Transverse colon (tissue), 4 donors: ENCODE results near the gene DLG2. TPM values are rescaled to one million over a fixed set of nuclear protein-coding genes. Genes with fewer than 3 reads are reported as not detected.

Source experiments
- DNase-seq: peaks from one replicate; pipeline ENCODE4 v3.0.0-alpha.2; 2019
- H3K27ac ChIP-seq, 4 donors: fragments of 200-600 bp; sonication (generic); 2 replicates each; pipeline ENCODE4 v1.5.1; 2016 to 2018; ENCODE audit warnings: inconsistent platforms in 4 of 4
- H3K27me3 ChIP-seq: fragments of 200-600 bp; sonication (generic); 2 replicates; pipeline ENCODE4 v1.5.1; 2017; ENCODE audit warnings: inconsistent platforms
- H3K36me3 ChIP-seq, 4 donors: fragments of 200-600 bp; sonication (generic); 2 replicates each; pipeline ENCODE4 v1.5.1; 2017 to 2019; ENCODE audit warnings: inconsistent platforms in 4 of 4
- H3K4me1 ChIP-seq, 4 donors: fragments of 200-600 bp; sonication (generic); 2 replicates each; pipeline ENCODE4 v1.5.1; 2017 to 2020; ENCODE audit warnings: inconsistent platforms in 4 of 4
- H3K4me3 ChIP-seq, 4 donors: fragments of 200-600 bp; sonication (generic); 1 replicate in 1 of 4; 2 replicates in 3 of 4; pipeline versions ENCODE4 v1.5.1 to v1.6.1; 2017 to 2019; ENCODE audit warnings: inconsistent platforms in 4 of 4
- H3K9me3 ChIP-seq, 2 donors: fragments of 200-600 bp; sonication (generic); 2 replicates each; pipeline ENCODE4 v1.5.1; 2017 to 2019; ENCODE audit warnings: inconsistent platforms in 2 of 2
- EP300 ChIP-seq: sonication (generic); formaldehyde crosslinking; IDR thresholded peaks from one replicate; pipeline ENCODE4 v1.6.1; 2017; ENCODE audit warnings: antibody characterized with exemption, low read depth
- POLR2A ChIP-seq: fragments of 450-650 bp; IDR thresholded peaks from one replicate; pipeline ENCODE4 v1.6.1; 2016; ENCODE audit warnings: antibody characterized with exemption, mild to moderate bottlenecking, moderate library complexity
- POLR2AphosphoS5 ChIP-seq, 3 donors: sonication (generic); formaldehyde crosslinking; IDR thresholded peaks; one replicate each; pipeline ENCODE4 v1.6.1; 2016; ENCODE audit warnings: antibody characterized with exemption in 3 of 3
- WGBS, 2 donors: methylation state at CpG; one replicate each; pipeline ENCODE4 v1.1.5; 2018; ENCODE audit warnings: low coverage in 1 of 2; 5-methylcytosine and 5-hydroxymethylcytosine counted together
- in situ Hi-C, 4 donors: fragments of 200-750 bp; cut with MboI; loops; one replicate each; pipeline versions ENCODE4 v1.15.0 to v1.15.1; 2017; ENCODE audit warnings: low sequenced_read_pairs in 3 of 4, low pct_ligation_motif_present in 1 of 4, low pct_unique_long_range_greater_than_20kb in 1 of 4
- intact Hi-C: fragments of 100-400 bp; cut with DNase I; formaldehyde crosslinking; loops from one replicate; pipeline ENCODE4 v1.15.1; 2023; ENCODE audit warnings: low total_unique reads
- total RNA-seq, 4 donors: library from RNA; depleted of rRNA; stranded (reverse); fragments of >200 nt; gene quantifications; one replicate each; pipeline ENCODE4 v1.1.0, GENCODE V29; 2016
- TF ChIP-seq, protein P1 (sequence below), 5 experiments: fragments of 200-600 bp in 3 of 5; fragments of 450-650 bp in 2 of 5; sonication (generic) in 3 of 5; IDR thresholded peaks; 1 replicate in 2 of 5; 2 replicates in 3 of 5; pipeline ENCODE4 v1.5.1; 2016 to 2017; ENCODE audit warnings: antibody characterized with exemption in 5 of 5, inconsistent platforms in 3 of 5, mild to moderate bottlenecking in 2 of 5, moderate library complexity in 1 of 5

DLG2 gene
- total RNA-seq, 4 donors from 2014 or later: 1.9 to 28.3 (median 3.7) TPM

DNA sequence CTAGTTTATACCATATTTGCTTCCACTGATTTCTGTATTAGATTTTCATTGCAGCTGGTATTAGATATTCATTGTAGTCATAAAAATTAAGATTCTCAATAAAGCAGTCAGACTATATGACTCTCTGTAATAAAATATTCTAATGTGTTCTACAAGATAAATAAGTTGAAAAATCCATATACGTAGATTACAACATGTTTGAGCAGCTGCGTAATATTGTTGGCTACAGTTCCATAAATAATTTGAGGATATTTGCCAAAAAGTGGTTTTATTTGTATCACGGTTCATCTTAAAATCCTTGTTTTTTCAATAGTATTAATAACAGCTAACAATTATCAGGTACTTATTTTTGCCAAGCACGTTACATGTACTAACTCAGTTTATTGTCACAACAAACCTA is 1672.4 kb downstream of the DLG2 start:
- H3K27me3 ChIP-seq: no peaks in the 10 kb centered on the region
- 69 to 70% methylated on average over 4 of the region's 4 CpGs for WGBS, 2 donors
- H3K4me1 ChIP-seq: no peaks in the 10 kb centered on the region
- intact Hi-C loops (no loop called here), in situ Hi-C loops (no loop called here)
- H3K9me3 ChIP-seq: no peaks in the 10 kb centered on the region
- H3K27ac ChIP-seq: no peak overlapping the region
- DNase-seq: no peak
- no peak overlapping the region for H3K4me3 ChIP-seq
- TF ChIP-seq POLR2A: no peak
- H3K36me3 ChIP-seq: no peaks in the 10 kb centered on the region

DNA sequence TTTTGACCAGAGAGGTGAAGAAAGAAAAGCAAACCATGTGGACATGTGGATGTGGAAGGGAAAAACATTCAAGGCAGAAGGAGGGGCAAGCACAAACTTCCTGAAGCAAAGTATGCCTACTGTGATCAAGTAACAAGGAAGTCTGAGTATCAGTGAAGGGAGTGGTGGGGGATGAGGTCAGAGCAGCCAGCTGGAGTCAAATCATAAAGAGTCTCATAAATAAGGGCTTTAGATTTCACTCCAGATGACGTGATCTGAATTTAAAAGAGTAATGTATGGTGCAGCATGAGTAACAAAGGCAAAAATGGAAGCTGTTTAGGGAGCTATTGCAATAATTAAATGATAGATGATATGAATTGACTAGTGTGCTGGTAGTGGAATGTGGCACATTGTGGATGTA is 1675.6 kb downstream of the DLG2 start:
- in situ Hi-C loops (no loop called here), intact Hi-C loops (no loop called here)
- Histone ChIP-seq H3K4me1 (no peaks in the 10 kb centered on the region), H3K36me3 (no peaks in the 10 kb centered on the region), H3K4me3 (no peak overlapping the region), H3K27ac (no peak overlapping the region), H3K9me3 (no peaks in the 10 kb centered on the region), H3K27me3 (no peaks in the 10 kb centered on the region)
- TF ChIP-seq POLR2AphosphoS5 (IDR thresholded peaks at IDR 0.05) (no peak), POLR2A (no peak)
- WGBS, 2 donors: 0 to 16% methylated on average over 1 of the region's 1 CpG
- DNase-seq: no peak

DNA sequence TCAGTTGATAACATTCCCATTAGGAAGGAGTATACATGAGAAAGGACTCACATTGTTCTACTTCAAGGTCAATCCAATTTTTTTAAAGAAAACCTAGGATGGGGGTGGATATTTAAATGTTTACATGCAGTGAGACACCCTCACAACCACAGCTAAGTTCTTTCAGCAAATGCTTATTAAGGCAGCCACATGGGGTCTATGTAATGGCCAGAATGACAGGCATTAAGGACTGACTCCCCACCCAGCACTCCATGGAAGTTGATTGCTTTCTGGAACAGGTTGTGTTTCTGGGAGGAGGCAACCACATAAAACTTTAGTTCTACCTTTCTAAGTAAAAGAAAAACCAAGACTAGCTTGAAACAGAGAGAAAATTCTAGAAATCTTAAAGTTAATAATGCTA is 1678.9 kb downstream of the DLG2 start:
- no peak for DNase-seq
- no peaks in the 10 kb centered on the region for H3K4me1 ChIP-seq
- in situ Hi-C loops: no loop called here
- no peak overlapping the region for H3K4me3 ChIP-seq
- no peak overlapping the region for H3K27ac ChIP-seq
- TF ChIP-seq EP300 (no peak), POLR2A (no peak), POLR2AphosphoS5 (IDR thresholded peaks at IDR 0.05) (no peak)
- TF ChIP-seq, protein P1, sequence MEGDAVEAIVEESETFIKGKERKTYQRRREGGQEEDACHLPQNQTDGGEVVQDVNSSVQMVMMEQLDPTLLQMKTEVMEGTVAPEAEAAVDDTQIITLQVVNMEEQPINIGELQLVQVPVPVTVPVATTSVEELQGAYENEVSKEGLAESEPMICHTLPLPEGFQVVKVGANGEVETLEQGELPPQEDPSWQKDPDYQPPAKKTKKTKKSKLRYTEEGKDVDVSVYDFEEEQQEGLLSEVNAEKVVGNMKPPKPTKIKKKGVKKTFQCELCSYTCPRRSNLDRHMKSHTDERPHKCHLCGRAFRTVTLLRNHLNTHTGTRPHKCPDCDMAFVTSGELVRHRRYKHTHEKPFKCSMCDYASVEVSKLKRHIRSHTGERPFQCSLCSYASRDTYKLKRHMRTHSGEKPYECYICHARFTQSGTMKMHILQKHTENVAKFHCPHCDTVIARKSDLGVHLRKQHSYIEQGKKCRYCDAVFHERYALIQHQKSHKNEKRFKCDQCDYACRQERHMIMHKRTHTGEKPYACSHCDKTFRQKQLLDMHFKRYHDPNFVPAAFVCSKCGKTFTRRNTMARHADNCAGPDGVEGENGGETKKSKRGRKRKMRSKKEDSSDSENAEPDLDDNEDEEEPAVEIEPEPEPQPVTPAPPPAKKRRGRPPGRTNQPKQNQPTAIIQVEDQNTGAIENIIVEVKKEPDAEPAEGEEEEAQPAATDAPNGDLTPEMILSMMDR (IDR thresholded peaks at IDR 0.05): no peak
- H3K9me3 ChIP-seq: no peaks in the 10 kb centered on the region
- H3K36me3 ChIP-seq: no peaks in the 10 kb centered on the region
- H3K27me3 ChIP-seq: no peaks in the 10 kb centered on the region
- intact Hi-C loops: no loop called here

DNA sequence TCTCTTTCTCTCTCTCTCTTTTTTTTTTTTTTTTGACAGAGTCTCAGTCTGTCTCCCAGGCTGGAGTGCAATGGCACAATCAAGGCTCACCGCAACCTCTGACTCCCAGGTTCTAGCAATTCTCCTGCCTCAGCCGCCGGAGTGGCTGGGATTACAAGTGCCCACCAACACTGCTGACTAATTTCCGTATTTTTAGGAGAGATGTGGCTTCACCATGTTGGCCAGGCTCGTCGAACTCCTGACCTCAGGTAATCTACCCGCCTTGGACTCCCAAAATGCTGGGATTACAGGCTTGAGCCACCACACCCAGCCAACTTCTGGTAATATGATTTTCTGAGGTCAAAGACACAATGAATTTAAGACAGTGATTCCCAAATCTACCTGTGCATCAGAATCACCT is 1681.2 kb downstream of the DLG2 start:
- WGBS, 2 donors: 94% methylated on average over 7 of the region's 7 CpGs; no CpG with 5 or more reads in 1 of the 2 donors
- Histone ChIP-seq H3K27me3 (no peaks in the 10 kb centered on the region), H3K36me3 (no peaks in the 10 kb centered on the region), H3K4me1 (no peaks in the 10 kb centered on the region), H3K4me3 (no peak overlapping the region), H3K27ac (no peak overlapping the region), H3K9me3 (no peaks in the 10 kb centered on the region)
- in situ Hi-C loops: no loop called here
- TF ChIP-seq POLR2AphosphoS5 (IDR thresholded peaks at IDR 0.05): no peak
- TF ChIP-seq, protein P1 (IDR thresholded peaks at IDR 0.05): no peak
- TF ChIP-seq EP300: no peak
- TF ChIP-seq POLR2A: no peak
- no peak for DNase-seq
- intact Hi-C loops: no loop called here

DNA sequence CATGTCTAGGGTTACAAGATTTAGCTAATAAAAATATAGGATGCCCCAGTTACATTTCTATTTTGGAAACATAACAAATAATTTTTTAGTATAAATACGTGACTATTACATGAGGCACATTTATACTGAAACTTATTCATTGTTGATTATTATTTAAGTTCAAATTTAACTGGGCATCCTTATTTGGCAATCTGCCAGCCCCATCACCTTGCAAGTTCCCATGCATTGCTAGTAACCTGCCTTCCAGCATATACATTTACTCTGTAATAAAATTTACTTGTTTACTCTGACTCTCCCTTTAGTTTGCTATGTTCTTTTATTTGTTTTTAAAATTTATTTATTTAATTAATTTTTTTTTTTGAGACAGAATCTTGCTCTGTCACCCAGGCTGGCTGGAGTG is 1686.1 kb downstream of the DLG2 start:
- TF ChIP-seq, protein P1 (IDR thresholded peaks at IDR 0.05): no peak
- TF ChIP-seq POLR2A: no peak
- no peak for TF ChIP-seq POLR2AphosphoS5 (IDR thresholded peaks at IDR 0.05)
- no peak for TF ChIP-seq EP300
- Histone ChIP-seq H3K4me1 (no peaks in the 10 kb centered on the region), H3K4me3 (no peak overlapping the region), H3K9me3 (no peaks in the 10 kb centered on the region), H3K27me3 (no peaks in the 10 kb centered on the region), H3K27ac (no peak overlapping the region), H3K36me3 (no peaks in the 10 kb centered on the region)
- WGBS, 2 donors: 80 to 81% methylated on average over 1 of the region's 1 CpG
- in situ Hi-C loops: no loop called here
- DNase-seq: no peak
- intact Hi-C loops: no loop called here
